ENCODE results near the gene PIWIL4. TPM values are rescaled to one million over a fixed set of nuclear protein-coding genes. Genes with fewer than 3 reads are reported as not detected.

The PIWIL4 gene
- total and polyA plus RNA-seq, 7 experiments from 2014 or later: 0.59 to 3.1 (median 1.2) TPM

DNA sequence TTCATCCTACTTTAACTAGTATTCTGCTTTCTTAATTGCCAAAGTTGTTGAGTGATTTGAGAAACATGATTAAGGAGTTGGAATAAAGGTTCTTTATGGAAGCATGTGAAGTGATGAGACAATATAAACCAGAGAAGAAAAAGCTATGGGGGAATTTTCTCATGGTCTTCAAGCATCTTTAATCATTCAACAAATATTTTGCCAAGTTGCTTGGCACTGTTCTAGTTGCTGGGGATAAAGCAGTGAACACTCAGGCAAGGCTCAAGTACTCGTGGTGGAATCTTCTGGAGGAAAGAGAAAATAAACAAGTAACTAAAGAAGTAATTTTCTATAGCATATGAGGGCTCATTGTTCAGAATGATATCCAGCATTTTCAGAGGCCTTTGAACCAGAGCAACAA, 9.2 kb upstream of the PIWIL4 start:
- peaks cover 0 to 4% (median 0%) of the 10 kb centered on the region in 5 donors for H3K36me3 Mint-ChIP-seq

DNA sequence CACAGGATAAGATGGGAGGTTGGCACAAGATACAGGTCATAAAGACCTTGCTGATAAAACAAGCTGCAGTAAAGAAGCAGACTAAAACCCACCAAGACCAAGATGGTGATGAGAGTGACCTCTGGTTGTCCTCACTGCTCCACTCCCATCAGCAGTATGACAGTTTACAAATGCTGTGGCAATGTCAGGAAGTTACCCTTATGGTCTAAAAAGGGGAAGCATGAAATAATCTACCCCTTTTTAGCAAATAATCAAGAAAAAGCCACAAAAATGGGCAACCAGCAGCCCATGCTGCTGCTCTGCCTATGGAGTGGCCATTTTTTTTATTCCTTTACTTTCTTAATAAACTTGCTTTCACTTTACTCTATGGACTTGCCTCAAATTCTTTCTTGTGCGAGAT, 8.7 kb upstream of the PIWIL4 start:
- H3K27ac ChIP-seq (ENCODE audit: low read depth, low read length): no peak overlapping the region
- Mint-ChIP-seq H3K4me1 (peaks cover 0 to 8% (median 0%) of the 10 kb centered on the region in 7 donors), H3K36me3 (peaks cover 0 to 4% (median 0%) of the 10 kb centered on the region in 5 donors), H3K9me3 (no peaks in the 10 kb centered on the region), H3K4me3 (no peak overlapping the region), H3K27me3 (no peaks in the 10 kb centered on the region), H3K27ac (no peak overlapping the region)
- H3K4me1 ChIP-seq (ENCODE audit: control insufficient read depth in 2 of 2, insufficient read depth in 2 of 2, low read length in 2 of 2): no peaks in the 10 kb centered on the region
- H3K27me3 ChIP-seq (ENCODE audit: control insufficient read depth in 2 of 2, insufficient read depth in 2 of 2, low read length in 2 of 2): no peaks in the 10 kb centered on the region
- CTCF ChIA-PET: no interaction called here
- H3K4me3 ChIP-seq (ENCODE audit: low read length): no peak overlapping the region
- POLR2A ChIA-PET: no interaction called here
- DNase-seq (no peak), ATAC-seq (peak; percentile 66)
- intact Hi-C loops (cut with micrococcal nuclease): no loop called here
- no peaks in the 10 kb centered on the region for H3K36me3 ChIP-seq (ENCODE audit: control insufficient read depth in 2 of 3, insufficient read depth in 3 of 3, low read length in 3 of 3)
- no peaks in the 10 kb centered on the region for H3K9me3 ChIP-seq (ENCODE audit: control insufficient read depth in 2 of 3, low read length in 3 of 3)

More for the DNA sequence above, 9.2 kb upstream of the PIWIL4 start:
- DNase-seq: no peak
- ATAC-seq: no peak
- no peaks in the 10 kb centered on the region for H3K27me3 Mint-ChIP-seq
- peaks cover 0 to 8% (median 0%) of the 10 kb centered on the region in 7 donors for H3K4me1 Mint-ChIP-seq
- Histone ChIP-seq H3K27me3 (ENCODE audit: control insufficient read depth in 2 of 2, insufficient read depth in 2 of 2, low read length in 2 of 2) (no peaks in the 10 kb centered on the region), H3K4me3 (ENCODE audit: low read length) (no peak overlapping the region), H3K4me1 (ENCODE audit: control insufficient read depth in 2 of 2, insufficient read depth in 2 of 2, low read length in 2 of 2) (no peaks in the 10 kb centered on the region), H3K36me3 (ENCODE audit: control insufficient read depth in 2 of 3, insufficient read depth in 3 of 3, low read length in 3 of 3) (no peaks in the 10 kb centered on the region), H3K9me3 (ENCODE audit: control insufficient read depth in 2 of 3, low read length in 3 of 3) (no peaks in the 10 kb centered on the region), H3K27ac (ENCODE audit: low read depth, low read length) (no peak overlapping the region)
- intact Hi-C loops (cut with micrococcal nuclease): no loop called here
- no peak overlapping the region for H3K27ac Mint-ChIP-seq
- no peak overlapping the region for H3K4me3 Mint-ChIP-seq
- ChIA-PET POLR2A (no interaction called here), CTCF (no interaction called here)
- no peaks in the 10 kb centered on the region for H3K9me3 Mint-ChIP-seq

DNA sequence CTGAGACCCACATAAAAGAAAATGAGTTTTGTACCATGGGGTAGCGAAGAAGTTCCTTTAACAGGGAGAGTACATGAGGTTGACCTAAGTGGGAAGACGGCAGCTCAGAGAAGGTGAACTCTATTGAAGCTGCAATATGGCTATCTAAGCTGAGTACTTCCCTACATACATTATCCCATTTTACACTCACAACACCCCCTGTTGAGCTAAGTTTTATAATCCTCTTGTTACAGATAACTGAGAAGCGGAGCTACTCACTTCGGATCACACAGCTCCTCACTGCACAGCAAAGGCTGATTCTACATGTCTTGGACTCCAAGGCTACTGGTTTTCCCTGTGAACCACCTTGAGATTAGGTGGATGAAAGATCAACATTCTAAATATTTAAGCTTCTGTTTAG, 8.2 kb upstream of the PIWIL4 start:
- Histone ChIP-seq H3K9me3 (ENCODE audit: control insufficient read depth in 2 of 3, low read length in 3 of 3) (no peaks in the 10 kb centered on the region), H3K27me3 (ENCODE audit: control insufficient read depth in 2 of 2, insufficient read depth in 2 of 2, low read length in 2 of 2) (no peaks in the 10 kb centered on the region), H3K4me1 (ENCODE audit: control insufficient read depth in 2 of 2, insufficient read depth in 2 of 2, low read length in 2 of 2) (no peaks in the 10 kb centered on the region), H3K36me3 (ENCODE audit: control insufficient read depth in 2 of 3, insufficient read depth in 3 of 3, low read length in 3 of 3) (no peaks in the 10 kb centered on the region), H3K27ac (ENCODE audit: low read depth, low read length) (no peak overlapping the region), H3K4me3 (ENCODE audit: low read length) (no peak overlapping the region)
- ChIA-PET POLR2A (no interaction called here), CTCF (interaction anchor here (1.4 kb wide), 1 partner anchor 18 kb away, joined by 3 read pairs; no protein-coding TSS in a partner anchor)
- H3K4me3 Mint-ChIP-seq: no peak overlapping the region
- no peaks in the 10 kb centered on the region for H3K27me3 Mint-ChIP-seq
- no peak overlapping the region for H3K27ac Mint-ChIP-seq
- no peak for DNase-seq
- peaks cover 0 to 4% (median 0%) of the 10 kb centered on the region in 5 donors for H3K36me3 Mint-ChIP-seq
- H3K9me3 Mint-ChIP-seq: no peaks in the 10 kb centered on the region
- no peak for ATAC-seq
- peaks cover 0 to 8% (median 0%) of the 10 kb centered on the region in 7 donors for H3K4me1 Mint-ChIP-seq
- intact Hi-C loops (cut with micrococcal nuclease): no loop called here

DNA sequence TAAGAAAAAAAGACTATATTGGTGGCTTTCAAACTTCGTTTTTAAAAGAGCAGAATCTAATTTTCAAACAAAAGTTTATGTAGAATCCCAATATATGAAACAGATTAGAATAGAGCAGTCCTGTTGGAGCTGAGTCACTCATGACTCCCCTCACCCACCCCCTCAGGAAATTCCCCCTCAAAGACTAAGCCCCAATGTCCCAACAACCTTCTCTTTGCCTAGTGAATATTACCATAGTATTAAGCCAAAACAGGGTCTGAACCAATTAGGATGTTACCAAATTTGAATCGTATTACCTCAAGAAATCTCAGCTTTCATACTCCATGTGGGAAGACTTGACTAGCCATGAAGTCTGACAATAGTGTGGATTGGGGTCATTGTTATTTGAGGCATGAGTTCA, 7.8 kb upstream of the PIWIL4 start:
- peaks cover 0 to 8% (median 0%) of the 10 kb centered on the region in 7 donors for H3K4me1 Mint-ChIP-seq
- no peak overlapping the region for H3K27ac Mint-ChIP-seq
- H3K27me3 Mint-ChIP-seq: no peaks in the 10 kb centered on the region
- no peak overlapping the region for H3K4me3 Mint-ChIP-seq
- no peak overlapping the region for H3K27ac ChIP-seq (ENCODE audit: low read depth, low read length)
- ChIA-PET POLR2A (no interaction called here), CTCF (interaction anchor here (1.4 kb wide), 1 partner anchor 18 kb away, joined by 3 read pairs; no protein-coding TSS in a partner anchor)
- peaks cover 0 to 4% (median 0%) of the 10 kb centered on the region in 5 donors for H3K36me3 Mint-ChIP-seq
- no peaks in the 10 kb centered on the region for H3K9me3 Mint-ChIP-seq
- H3K9me3 ChIP-seq (ENCODE audit: control insufficient read depth in 2 of 3, low read length in 3 of 3): no peaks in the 10 kb centered on the region
- no peaks in the 10 kb centered on the region for H3K4me1 ChIP-seq (ENCODE audit: control insufficient read depth in 2 of 2, insufficient read depth in 2 of 2, low read length in 2 of 2)
- ATAC-seq (no peak), DNase-seq (no peak)
- no peaks in the 10 kb centered on the region for H3K27me3 ChIP-seq (ENCODE audit: control insufficient read depth in 2 of 2, insufficient read depth in 2 of 2, low read length in 2 of 2)
- intact Hi-C loops (cut with micrococcal nuclease): no loop called here
- H3K4me3 ChIP-seq (ENCODE audit: low read length): no peak overlapping the region
- no peaks in the 10 kb centered on the region for H3K36me3 ChIP-seq (ENCODE audit: control insufficient read depth in 2 of 3, insufficient read depth in 3 of 3, low read length in 3 of 3)

DNA sequence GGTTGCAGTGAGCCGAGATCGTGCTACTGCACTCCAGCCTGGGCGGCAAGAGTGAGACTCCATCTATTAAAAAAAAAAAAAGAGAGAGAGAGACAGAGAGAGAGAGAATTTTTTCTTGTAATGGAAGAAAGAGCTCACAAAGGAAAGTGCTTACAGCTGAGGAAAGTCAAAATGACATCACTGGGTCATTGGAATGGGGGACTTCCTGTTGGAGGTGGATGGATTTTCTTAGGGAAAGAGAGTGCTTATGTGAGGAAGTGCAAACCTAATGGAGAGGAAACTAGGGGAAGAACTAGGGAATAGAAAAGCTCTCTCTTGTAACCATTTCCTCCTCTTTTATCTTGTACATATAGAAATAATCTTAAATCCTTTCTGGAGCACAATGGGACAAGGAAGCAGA, 6.3 kb upstream of the PIWIL4 start:
- Mint-ChIP-seq H3K27ac (no peak overlapping the region), H3K9me3 (peaks cover 0 to 2% (median 0%) of the 10 kb centered on the region in 11 donors), H3K27me3 (peaks cover 0 to 1% (median 0%) of the 10 kb centered on the region in 5 donors), H3K36me3 (peaks cover 0 to 4% (median 0%) of the 10 kb centered on the region in 5 donors), H3K4me1 (peaks cover 0 to 8% (median 0%) of the 10 kb centered on the region in 7 donors), H3K4me3 (no peak overlapping the region)
- Histone ChIP-seq H3K4me1 (ENCODE audit: control insufficient read depth in 2 of 2, insufficient read depth in 2 of 2, low read length in 2 of 2) (no peaks in the 10 kb centered on the region), H3K27ac (ENCODE audit: low read depth, low read length) (no peak overlapping the region), H3K4me3 (ENCODE audit: low read length) (no peak overlapping the region), H3K9me3 (ENCODE audit: control insufficient read depth in 2 of 3, low read length in 3 of 3) (no peaks in the 10 kb centered on the region), H3K36me3 (ENCODE audit: control insufficient read depth in 2 of 3, insufficient read depth in 3 of 3, low read length in 3 of 3) (no peaks in the 10 kb centered on the region), H3K27me3 (ENCODE audit: control insufficient read depth in 2 of 2, insufficient read depth in 2 of 2, low read length in 2 of 2) (no peaks in the 10 kb centered on the region)
- POLR2A ChIA-PET: interaction anchor here (0.6 kb wide), 1 partner anchor 594 kb away, joined by 3 read pairs; no protein-coding TSS in a partner anchor
- ATAC-seq: no peak
- CTCF ChIA-PET: interaction anchor here (0.6 kb wide), 1 partner anchor 11 kb away, joined by 3 read pairs; no protein-coding TSS in a partner anchor
- no peak for DNase-seq
- intact Hi-C loops (cut with micrococcal nuclease): no loop called here

DNA sequence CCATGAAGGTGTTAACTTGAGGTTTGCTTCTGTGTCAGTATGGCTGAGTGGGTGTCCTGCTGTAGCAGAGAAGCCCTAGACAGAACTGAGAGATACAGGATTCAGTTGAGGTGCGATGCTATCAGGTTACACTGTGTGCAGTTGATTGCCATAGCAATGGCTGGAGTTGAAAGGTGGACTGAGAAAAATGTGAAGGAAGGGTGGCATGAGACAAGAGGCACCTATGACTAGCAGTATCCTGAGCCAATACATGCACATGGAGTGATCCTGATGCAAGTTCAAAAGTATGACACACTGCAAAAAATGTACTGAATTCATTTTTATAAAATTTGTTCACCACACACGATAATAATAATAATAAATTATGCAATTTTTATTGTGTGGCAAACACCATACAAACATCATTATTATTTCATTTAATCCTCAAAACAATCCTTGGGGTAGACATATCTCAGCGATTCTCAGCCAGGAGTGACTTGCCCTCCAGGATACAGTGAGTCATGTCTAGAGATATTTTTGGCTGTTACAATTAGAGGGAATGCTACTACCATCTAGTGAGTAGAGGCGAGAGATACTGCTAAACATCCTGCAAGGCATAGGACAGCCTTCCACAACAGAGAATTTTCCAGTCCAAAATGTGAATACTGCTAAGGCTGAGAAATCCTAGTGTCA, 3.9 kb upstream of the PIWIL4 start:
- H3K27me3 Mint-ChIP-seq: peaks cover 0 to 1% (median 0%) of the 10 kb centered on the region in 5 donors
- no peaks in the 10 kb centered on the region for H3K4me1 Mint-ChIP-seq
- CTCF ChIA-PET: no interaction called here
- no peak for DNase-seq
- Histone ChIP-seq H3K36me3 (ENCODE audit: control insufficient read depth in 2 of 3, insufficient read depth in 3 of 3, low read length in 3 of 3) (no peaks in the 10 kb centered on the region), H3K9me3 (ENCODE audit: control insufficient read depth in 2 of 3, low read length in 3 of 3) (no peaks in the 10 kb centered on the region), H3K4me1 (ENCODE audit: control insufficient read depth in 2 of 2, insufficient read depth in 2 of 2, low read length in 2 of 2) (no peaks in the 10 kb centered on the region), H3K4me3 (ENCODE audit: low read length) (no peak overlapping the region), H3K27me3 (ENCODE audit: control insufficient read depth in 2 of 2, insufficient read depth in 2 of 2, low read length in 2 of 2) (no peaks in the 10 kb centered on the region), H3K27ac (ENCODE audit: low read depth, low read length) (no peak overlapping the region)
- ATAC-seq: peak; percentile 42
- intact Hi-C loops (cut with micrococcal nuclease): loop anchor here in 1 of 2 donors (1.0 kb wide), 1 partner anchor 44 kb away; no protein-coding TSS in a partner anchor
- POLR2A ChIA-PET: no interaction called here
- H3K27ac Mint-ChIP-seq: no peak overlapping the region
- H3K36me3 Mint-ChIP-seq: no peaks in the 10 kb centered on the region
- H3K9me3 Mint-ChIP-seq: peaks cover 0 to 4% (median 0%) of the 10 kb centered on the region in 11 donors
- no peak overlapping the region for H3K4me3 Mint-ChIP-seq

Data from naive thymus-derived CD4-positive, alpha-beta T cell (primary cell).